Bronchial epithelial cell (primary cell): Measurements from ENCODE around the gene CEP112. TPM values are rescaled to one million over a fixed set of nuclear protein-coding genes. Genes with fewer than 3 reads are reported as not detected.

Experiments used
- DNase-seq: peaks from one replicate; pipeline ENCODE4 v3.0.0-alpha.2; 2010; ENCODE audit warnings: low read depth
- FAIRE-seq: peaks from 2 replicates; lab custom pipeline; 2011; peaks lifted over from hg19 to GRCh38; lab: Jason Lieb, UNC
- H3K27me3 ChIP-seq: 2 replicates; pipeline ENCODE4 v1.5.1; 2011; ENCODE audit warnings: low read length; ENCODE audit not compliant: control insufficient read depth, insufficient read depth
- H3K36me3 ChIP-seq: 2 replicates; pipeline ENCODE4 v1.5.1; 2011; ENCODE audit warnings: low read length; ENCODE audit not compliant: control insufficient read depth, insufficient read depth
- H3K4me3 ChIP-seq: 2 replicates; pipeline ENCODE4 v1.5.1; 2011; ENCODE audit warnings: mild to moderate bottlenecking, low read depth, low read length, control low read depth
- total RNA-seq: library from RNA; depleted of rRNA; stranded (reverse); fragments of >200 nt; gene quantifications from 2 replicates; pipeline ENCODE4 v1.2.1, GENCODE V29; 2014
- TF ChIP-seq, protein P1 (sequence below): IDR thresholded peaks from 2 replicates; pipeline ENCODE4 v1.5.1; 2011; ENCODE audit warnings: mild to moderate bottlenecking, moderate library complexity, low read length, control low read depth, inconsistent platforms; ENCODE audit not compliant: insufficient read depth, severe bottlenecking

CEP112 gene
- total RNA-seq, 1 donor from 2014 or later, result 2.4 TPM

- FAIRE-seq (no peak), DNase-seq (no peak)
- TF ChIP-seq, protein P1, sequence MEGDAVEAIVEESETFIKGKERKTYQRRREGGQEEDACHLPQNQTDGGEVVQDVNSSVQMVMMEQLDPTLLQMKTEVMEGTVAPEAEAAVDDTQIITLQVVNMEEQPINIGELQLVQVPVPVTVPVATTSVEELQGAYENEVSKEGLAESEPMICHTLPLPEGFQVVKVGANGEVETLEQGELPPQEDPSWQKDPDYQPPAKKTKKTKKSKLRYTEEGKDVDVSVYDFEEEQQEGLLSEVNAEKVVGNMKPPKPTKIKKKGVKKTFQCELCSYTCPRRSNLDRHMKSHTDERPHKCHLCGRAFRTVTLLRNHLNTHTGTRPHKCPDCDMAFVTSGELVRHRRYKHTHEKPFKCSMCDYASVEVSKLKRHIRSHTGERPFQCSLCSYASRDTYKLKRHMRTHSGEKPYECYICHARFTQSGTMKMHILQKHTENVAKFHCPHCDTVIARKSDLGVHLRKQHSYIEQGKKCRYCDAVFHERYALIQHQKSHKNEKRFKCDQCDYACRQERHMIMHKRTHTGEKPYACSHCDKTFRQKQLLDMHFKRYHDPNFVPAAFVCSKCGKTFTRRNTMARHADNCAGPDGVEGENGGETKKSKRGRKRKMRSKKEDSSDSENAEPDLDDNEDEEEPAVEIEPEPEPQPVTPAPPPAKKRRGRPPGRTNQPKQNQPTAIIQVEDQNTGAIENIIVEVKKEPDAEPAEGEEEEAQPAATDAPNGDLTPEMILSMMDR, result no peak
- Histone ChIP-seq H3K36me3 (no peaks in the 10 kb centered on the region), H3K4me3 (no peak overlapping the region), H3K27me3 (peaks cover 1% of the 10 kb centered on the region)
These were observed 587.9 kb downstream of the CEP112 start for GRCh38 chr17:65604070-65604469.

DNA sequence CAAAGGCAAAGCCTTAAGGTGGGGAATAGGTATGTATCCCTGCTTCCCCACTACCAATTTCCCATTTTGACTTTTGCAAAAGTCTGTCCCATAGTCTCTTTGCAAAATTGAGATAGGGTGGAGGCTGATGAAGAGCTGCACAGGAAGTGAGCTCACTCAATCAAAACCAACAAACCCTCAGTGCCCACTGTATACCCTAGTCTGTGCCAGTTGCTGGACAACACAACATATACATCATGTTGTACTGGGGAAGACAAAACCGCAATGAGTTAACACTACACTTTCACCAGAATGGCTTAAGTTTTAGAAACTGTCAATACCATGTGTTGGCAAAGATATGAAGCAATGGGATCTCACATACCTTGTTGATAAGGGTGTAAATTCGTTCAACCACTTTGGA is 590.1 kb downstream of the CEP112 start:
- peaks cover 2% of the 10 kb centered on the region for H3K27me3 ChIP-seq
- TF ChIP-seq, protein P1, result no peak
- no peak for FAIRE-seq
- DNase-seq, result no peak
- H3K4me3 ChIP-seq, result no peak overlapping the region
- H3K36me3 ChIP-seq, result no peaks in the 10 kb centered on the region

DNA sequence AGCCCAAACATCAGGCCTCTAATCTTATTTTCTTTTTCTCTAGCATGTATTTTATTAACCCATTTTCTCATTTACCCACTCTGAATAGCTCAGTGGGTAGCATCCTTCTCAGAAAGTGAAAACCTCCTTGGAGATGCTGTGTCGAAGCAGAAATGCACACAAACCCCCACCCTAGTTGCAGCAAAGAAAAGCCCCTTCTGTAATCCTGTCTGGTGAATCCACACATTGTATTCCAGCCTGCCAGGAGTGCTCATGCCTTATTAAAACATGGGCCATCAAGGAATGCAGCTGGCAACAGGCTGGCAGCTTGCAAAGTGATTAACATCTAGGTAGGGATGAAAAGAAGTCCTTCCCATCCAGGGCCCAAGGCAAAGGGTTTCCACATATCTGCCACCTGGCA is 590.8 kb downstream of the CEP112 start:
- FAIRE-seq (no peak), DNase-seq (no peak)
- TF ChIP-seq, protein P1, result no peak
- H3K36me3 ChIP-seq, result no peaks in the 10 kb centered on the region
- H3K4me3 ChIP-seq, result no peak overlapping the region
- H3K27me3 ChIP-seq, result peaks cover 2% of the 10 kb centered on the region

DNA sequence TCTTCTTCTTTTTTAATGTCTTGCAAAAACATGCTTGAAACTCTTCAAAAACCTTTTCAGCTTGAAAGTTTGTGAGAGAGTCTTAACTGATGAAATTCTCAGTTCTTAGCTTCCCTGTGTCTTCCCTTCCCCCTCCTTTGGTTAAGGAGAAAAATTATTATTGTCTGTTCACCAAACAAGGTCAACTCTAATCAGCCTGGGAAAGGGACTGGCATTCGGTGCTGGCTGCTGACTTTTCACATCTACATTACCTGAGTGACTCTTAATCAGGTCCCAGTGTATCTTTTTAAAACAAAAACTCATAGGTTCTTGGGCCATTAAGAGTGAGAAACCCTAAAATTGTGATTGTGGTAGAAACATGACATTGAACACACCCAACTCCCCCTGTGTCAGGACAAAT is 591.4 kb downstream of the CEP112 start:
- Histone ChIP-seq H3K36me3 (no peaks in the 10 kb centered on the region), H3K27me3 (peaks cover 2% of the 10 kb centered on the region), H3K4me3 (no peak overlapping the region)
- TF ChIP-seq, protein P1, result no peak
- no peak for DNase-seq
- no peak for FAIRE-seq

DNA sequence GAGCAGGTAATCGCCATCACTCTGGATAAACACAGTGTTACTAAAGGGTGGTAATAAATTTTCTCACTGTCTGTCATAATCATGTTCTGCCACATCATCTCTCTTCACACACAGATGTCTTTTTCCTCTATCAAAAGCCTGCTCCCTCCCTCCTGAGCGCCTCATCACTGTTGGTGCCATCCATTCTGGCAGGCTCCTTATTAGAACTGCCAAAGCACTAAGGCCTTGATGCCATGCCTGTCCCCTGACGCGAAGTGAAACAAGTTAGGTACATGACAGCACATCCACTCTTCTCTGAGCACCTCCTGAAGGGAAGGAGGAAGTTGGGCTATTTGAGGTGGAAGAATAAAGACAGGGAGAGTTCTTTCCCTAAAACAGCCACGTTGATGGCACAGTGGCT is 592.3 kb downstream of the CEP112 start:
- H3K36me3 ChIP-seq, result no peaks in the 10 kb centered on the region
- TF ChIP-seq, protein P1, result no peak
- peaks cover 2% of the 10 kb centered on the region for H3K27me3 ChIP-seq
- no peak for DNase-seq
- no peak overlapping the region for H3K4me3 ChIP-seq
- no peak for FAIRE-seq

GRCh38 chr17:65598746-65599145 is 593.2 kb downstream of the CEP112 start:
- Histone ChIP-seq H3K27me3 (peaks cover 2% of the 10 kb centered on the region), H3K36me3 (no peaks in the 10 kb centered on the region), H3K4me3 (no peak overlapping the region)
- DNase-seq, result no peak
- FAIRE-seq, result no peak
- TF ChIP-seq, protein P1, result no peak
